Measurements from ENCODE around the gene SLC22A12. TPM values are rescaled to one million over a fixed set of nuclear protein-coding genes. Genes with fewer than 3 reads are reported as not detected.

SLC22A12 gene
- total RNA-seq: not detected in 2 replicates

GRCh38 chr11:64590763-64591221, at the start of gene SLC22A12:
SLC22A12 (plus strand) TSS chr11:64591220; CDS start chr11:64591557, 337 bp downstream.

Other genes starting within 250 kb of the SLC22A12 start
- gene RPS6KA4, start 232.1 kb upstream of the SLC22A12 start, total RNA-seq: 50.1 and 54.0 TPM in 2 replicates
- gene SLC22A11, start 35.3 kb upstream of the SLC22A12 start, total RNA-seq: not detected in 2 replicates
- gene NRXN2, start 132.0 kb downstream of the SLC22A12 start, total RNA-seq: 107 and 111 TPM in 2 replicates
- 1.3 and 1.7 TPM in 2 replicates for gene RASGRP2, start 152.9 kb downstream of the SLC22A12 start, total RNA-seq
- gene PYGM, start 168.8 kb downstream of the SLC22A12 start, total RNA-seq: 0.81 and 0.97 TPM in 2 replicates
- 123 and 156 TPM in 2 replicates for gene SF1, start 187.3 kb downstream of the SLC22A12 start, total RNA-seq
- 19.6 and 20.9 TPM in 2 replicates for gene MAP4K2, start 212.0 kb downstream of the SLC22A12 start, total RNA-seq
- gene MEN1, start 219.3 kb downstream of the SLC22A12 start, total RNA-seq: 16.8 and 19.0 TPM in 2 replicates

All from hair follicle dermal papilla cell (primary cell).